NCI-H82 (cell line): ENCODE measurements around the gene COL4A1.

Experiments used
- DNase-seq: peaks from one replicate; lab custom pipeline; 2025; lab: John Stamatoyannopoulos, UW

The COL4A1 gene

DNA sequence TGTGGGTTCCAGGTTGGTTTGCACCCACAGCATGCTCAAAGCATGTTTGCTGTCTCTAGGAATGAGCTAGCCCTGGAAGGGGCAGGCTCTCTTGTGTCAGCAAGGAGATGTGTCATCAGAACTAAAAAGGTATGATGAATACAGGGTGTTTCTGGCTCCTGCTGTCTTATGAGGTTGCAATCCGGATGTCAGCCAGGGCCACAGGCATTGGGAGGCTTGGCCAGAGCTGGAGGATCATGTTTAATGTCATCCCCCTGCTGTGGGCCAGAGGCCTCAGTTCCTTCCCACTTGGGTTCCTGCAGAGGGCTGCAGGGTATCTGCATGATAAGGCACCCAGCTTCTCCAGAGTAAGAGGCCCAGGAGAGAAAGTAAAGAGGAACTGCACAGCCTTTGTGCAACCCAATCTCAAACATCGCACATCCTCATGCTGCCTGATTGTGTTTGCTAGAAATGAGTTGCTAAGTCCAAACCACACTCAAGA lies 193.6 kb downstream of the COL4A1 start:
- DNase-seq: no peak

DNA sequence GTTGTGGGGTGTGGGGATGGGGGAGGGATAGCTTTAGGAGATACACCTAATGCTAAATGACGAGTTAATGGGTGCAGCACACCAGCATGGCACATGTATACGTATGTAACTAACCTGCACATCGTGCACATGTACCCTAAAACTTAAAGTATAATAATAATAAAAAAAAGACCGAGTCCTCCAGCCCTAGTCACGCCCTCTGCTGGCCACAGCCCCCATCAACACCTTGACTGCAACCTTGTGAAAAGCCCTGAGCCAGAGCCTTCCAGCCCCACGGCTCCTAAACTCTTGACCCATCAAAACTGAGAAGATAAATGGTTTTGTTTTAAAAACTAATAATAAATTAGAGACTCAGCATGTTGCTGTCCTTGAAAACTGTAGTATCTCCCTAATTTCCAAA lies 194.6 kb downstream of the COL4A1 start:
- DNase-seq: peak; percentile 27

DNA sequence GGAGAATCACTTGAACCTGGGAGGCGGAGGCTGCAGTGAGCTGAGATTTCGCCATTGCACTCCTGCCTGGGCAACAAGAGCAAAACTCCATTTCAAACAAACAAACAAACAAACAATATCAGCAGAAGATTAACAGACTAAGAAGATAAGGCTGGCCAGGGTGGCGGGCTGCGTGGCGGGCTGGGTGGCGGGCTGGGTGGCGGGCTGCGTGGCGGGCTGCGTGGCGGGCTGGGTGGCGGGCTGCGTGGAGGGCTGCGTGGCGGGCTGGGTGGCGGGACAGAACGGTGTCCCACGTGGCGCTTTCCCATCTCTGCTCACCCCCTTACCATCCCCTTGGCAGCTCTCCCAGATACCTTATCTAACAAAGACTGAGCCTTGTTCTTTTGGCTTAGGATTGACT lies 196.2 kb downstream of the COL4A1 start:
- DNase-seq: no peak

DNA sequence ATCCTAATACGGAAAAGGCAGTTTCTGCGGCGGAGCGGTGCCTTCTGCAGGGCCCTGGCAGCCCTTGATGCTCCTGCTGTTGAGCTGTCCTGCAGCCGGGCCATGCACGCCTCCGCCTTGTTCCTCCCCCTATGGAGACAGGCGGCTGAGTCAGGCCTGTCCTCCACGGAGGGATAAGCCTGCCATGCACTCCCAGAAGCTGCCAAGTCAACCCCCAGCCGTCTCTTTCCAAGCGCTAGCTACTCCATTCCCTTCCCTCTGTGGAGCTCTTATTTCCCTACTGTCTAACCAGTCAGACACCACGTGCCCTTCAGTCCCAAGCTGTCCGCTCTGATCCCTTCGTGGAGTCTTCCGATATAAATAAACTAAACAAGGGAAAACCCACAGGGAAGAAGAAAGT lies 197.0 kb downstream of the COL4A1 start:
- DNase-seq: peak; percentile 49

DNA sequence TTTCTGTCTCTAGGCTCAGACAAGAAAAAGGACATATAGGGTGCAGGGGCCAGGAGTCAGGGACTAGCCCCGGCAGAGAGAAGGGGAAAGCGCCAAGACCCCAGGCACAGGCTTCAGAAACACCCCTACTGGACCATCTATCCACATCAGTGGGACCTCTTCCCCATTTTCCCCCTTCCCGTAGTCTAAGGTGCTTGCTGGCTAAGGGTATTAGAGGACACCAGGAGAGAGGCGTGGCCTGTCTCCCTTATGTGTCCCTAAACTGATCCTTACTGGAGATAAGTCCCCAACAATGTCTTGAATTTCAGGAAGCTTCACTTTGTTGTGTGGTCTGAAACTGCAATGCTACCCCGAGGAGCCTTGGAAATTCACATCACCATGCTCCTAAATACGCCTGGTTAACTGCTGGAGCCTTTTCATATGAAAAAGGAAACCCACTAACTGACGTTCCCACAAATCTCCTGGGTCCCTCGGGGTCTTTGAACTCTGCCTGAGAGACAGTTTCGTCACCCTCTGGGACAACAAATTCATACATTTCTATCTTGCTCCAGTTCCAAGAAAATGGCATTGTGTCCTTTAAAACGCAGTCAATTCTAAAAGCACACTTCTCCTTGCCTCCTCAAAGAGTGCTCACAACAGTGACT lies 197.7 kb downstream of the COL4A1 start:
- peak; percentile 49 for DNase-seq

DNA sequence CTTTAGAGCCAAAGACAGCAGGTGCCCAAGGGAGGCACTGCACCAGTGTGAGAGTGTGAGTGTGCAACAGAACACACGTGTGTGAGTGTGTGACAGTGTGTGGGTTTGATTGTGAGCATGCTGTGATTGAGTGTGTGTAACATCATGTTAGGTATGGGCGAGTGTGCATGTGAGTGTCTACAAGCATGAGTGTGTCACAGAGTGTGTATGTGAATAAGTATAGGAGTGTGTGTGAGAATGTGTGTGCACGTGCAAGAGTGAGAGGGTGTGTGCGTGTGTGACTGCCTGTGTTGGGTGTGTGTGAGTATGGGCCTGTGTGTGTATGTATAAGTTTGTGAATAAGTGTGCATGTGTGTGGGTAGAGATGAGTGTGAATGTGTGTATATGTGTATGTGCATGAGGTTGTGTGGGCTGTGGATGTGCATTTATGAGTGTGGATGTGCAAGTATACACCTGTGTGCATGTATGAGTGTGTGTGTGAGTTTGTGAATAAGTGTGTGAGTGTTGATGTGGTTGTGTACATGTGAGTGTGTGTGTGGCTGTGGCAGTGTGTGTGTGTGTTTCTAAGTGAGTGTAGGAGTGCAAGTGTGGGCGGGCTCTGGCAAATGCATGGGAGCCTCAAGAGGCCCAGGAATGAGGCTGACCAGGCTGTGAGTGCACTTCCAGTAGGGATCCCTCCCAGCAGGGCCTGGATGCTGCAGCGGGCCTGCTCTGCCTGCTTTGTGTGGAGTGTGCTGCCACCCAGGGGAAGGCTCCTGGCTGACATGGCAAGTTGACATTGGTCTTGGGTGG lies 198.4 kb downstream of the COL4A1 start:
- peak; percentile 76 for DNase-seq

DNA sequence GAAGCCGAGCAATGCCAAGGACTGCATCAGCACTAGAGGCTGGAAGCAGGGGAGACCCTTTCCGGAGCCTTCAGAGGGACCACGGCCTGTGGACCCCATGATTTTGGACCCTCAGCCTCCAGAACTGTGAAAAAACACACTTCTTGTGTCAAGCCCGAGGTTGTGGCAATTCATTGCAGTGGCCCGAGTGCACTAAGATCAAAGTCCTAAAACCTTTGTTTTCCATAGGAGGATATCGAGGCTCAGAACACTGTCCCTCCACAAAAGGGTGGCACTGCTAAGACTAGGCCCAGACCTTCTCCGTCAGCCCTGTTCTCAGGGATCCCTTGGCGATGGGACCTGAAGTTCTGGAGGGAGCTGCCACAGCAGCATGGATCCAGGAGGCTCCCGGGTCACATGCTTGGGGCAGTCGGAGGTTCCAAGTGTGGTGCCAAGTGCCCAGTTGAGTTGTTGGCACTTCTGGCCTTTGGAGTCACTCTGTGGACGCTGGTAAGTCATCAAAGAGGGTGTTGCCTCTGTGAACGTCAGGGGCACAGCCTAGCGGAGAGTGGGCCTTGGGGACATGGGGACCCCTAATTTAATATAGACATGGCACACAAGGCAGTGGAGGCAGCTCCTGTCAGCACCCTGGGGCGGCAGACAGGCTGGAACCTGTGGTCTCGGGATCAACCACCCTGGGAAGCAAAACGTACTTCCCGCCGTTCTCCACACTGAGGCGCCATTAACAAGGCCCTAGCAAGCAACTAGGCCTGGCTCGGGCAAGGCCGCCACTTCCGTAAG lies 199.2 kb downstream of the COL4A1 start:
- DNase-seq: peak; percentile 35

DNA sequence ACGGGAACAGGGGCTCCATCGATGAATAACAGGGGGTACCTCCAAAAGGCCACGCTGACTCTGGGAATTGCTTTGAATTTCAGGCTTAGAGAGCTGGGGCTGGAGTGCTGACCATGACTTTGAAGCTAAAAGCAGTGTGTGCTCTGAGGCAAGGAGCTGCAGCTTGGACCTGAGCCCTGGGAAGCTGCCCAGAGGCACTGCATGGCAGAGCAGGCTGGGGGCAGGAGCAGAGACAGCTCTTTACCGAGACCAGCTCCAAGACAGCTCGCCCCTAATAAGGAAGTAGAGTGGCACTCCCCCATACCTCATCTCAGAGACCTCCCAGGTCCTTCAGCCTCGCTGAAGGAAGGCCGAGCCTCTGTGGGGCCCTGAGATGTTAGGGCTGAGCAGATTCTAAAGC lies 200.2 kb downstream of the COL4A1 start:
- no peak for DNase-seq

DNA sequence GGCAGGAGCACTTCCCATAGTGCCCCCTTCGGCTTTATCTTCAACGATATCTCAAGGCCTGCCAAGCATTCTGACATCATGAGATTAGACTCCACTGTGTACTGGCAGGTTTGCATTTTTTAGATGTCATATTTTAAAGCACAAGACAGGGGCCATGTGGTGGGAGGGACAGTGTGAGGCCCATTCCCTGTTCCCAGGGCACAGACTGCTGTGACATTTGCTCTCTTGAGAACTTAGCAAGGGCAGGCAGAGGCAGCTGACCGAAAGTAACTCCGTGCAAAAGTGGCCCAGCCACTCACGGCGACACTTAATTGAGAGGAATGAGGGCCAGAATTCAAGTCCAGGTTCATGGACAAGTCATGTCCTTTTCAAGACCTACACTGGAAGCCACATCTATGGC lies 201.8 kb downstream of the COL4A1 start:
- DNase-seq: no peak

DNA sequence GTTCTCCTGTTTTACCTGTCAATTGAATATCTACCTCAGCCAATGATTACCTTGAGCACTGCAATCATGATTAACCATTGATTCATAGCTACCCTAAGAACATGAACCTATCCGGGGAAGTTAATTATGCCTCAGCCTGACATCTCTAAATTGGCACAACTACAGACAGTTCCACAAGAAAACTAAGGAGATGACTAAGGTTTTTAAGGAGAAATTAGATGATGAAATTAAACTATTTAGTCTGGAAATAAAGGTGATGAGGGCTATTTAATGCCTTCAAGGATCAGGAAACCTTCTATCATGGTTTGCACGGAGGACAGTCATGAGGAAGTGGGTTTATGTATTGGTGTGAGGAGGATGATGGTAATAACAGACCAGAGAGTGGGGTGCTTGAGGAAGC lies 203.4 kb downstream of the COL4A1 start:
- no peak for DNase-seq

DNA sequence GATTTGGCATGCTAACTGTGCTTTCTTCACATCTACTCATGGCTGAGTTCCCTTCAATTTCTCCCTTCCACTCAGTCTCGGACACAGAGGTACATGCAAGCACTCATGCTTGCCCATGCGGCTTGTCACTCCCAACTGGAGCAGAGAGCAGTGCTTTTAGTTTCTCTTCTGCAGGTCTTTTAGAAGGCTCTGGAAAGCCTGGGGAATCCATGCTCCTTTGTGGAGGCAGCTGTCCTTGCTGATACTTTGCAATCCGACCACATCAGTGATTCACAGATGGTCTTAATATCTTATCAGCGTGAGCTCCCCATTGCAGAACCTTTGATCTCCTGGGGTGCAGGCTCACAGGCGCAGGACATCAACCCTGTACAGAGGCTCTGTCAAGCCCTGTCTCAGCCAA lies 203.9 kb downstream of the COL4A1 start:
- DNase-seq: no peak

DNA sequence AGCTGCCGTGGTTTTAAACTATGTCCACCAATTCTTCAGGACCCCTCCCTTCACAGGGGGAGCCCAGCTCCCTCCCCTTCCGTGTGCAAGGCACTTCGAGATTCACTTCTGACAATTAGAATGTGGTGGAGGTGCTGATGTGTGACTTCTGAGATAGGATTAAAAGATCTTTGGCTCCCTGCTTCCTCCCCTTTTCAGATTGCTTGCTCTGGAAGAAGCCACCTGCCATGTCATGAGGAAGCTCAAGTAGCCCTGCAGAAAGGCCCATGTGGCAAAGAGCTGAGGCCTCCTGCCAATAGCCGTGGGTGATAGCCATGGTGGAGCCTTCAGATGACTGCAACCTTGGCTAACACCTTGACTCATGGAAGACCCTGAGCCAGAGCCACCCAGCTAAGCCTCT lies 204.9 kb downstream of the COL4A1 start:
- DNase-seq: no peak

DNA sequence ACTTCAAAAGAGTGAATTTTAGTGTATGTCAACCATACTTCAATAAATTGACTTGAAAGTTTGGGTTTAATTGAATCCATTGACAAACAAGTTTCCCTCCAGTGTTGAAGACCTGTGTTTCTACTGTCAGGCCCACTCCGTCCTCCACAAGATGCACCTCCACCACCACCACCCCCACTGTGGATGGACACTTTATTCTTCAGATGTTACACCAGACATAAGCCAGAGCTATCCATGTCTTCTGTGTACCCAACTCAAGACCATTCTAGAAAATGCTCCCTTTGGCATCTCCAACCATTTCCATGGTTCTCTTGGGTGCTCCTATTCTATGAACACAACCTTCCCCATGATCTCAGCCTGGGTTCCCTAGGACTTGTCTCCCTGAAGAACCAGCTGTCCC lies 207.0 kb downstream of the COL4A1 start:
- no peak for DNase-seq
